OCI-LY1 (cell line): Measurements from ENCODE around the gene SLCO4A1.

Experiments used
- CTCF ChIP-seq: fragments of 200-600 bp; sonication (generic), shearing (Covaris generic); IDR thresholded peaks from 2 replicates; pipeline ENCODE4 v1.5.1; 2017; ENCODE audit warnings: mild to moderate bottlenecking, antibody characterized with exemption, low read length, moderate library complexity, mixed read lengths
- EZH2 ChIP-seq: fragments of 200-600 bp; sonication (generic), shearing (Covaris generic); IDR thresholded peaks from 2 replicates; pipeline ENCODE4 v1.8.0; 2017; ENCODE audit warnings: borderline replicate concordance, mixed run types, mild to moderate bottlenecking, antibody characterized with exemption, low read length, moderate library complexity, mixed read lengths

DNA sequence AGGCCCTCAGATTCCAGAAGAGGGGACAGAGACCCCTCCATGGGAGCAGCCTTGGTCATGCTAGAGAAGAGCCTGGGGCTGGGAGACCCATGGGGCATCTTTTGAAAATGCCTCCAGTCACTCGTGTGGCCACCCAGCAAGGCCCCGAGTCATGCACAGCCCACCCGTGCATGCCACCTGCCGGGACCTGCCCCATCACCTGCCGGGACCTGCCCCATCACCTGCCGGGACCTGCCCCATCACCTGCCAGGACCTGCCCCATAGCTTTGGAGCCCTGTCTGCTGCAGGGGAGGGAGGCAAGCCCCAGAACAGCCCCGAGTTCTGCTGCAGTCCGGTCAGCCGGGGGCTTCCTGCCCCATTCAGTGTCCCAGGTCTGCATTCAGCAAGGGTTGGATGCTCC, 37.5 kb upstream of the SLCO4A1 start:
- TF ChIP-seq CTCF (no peak), EZH2 (no peak)
